HG02571 (cell line): ENCODE data around the gene SORCS3.
"Not testable (repeated sequence)": the region's sequence is repeated elsewhere in the genome, so short reads cannot be mapped to it uniquely, and the experiment has no call there.

ENCODE experiments used
- ATAC-seq: cut with Tn5 transposase; IDR thresholded peaks from one replicate; pipeline ENCODE4 v1.9.1; 2021; ENCODE audit warnings: mild to moderate bottlenecking, moderate library complexity; ENCODE audit not compliant: unreplicated experiment

The SORCS3 gene

GRCh38 chr10:104689547-104689946, 48.5 kb downstream of the SORCS3 start:
- no peak for ATAC-seq

GRCh38 chr10:104690101-104690500, 49.0 kb downstream of the SORCS3 start:
- ATAC-seq: no peak

- no peak for ATAC-seq
Measured at GRCh38 chr10:104690959-104691358, 49.9 kb downstream of the SORCS3 start.

GRCh38 chr10:104694074-104694473, 53.0 kb downstream of the SORCS3 start:
- ATAC-seq: no peak

GRCh38 chr10:104703262-104703661, 62.2 kb downstream of the SORCS3 start:
- ATAC-seq: not testable (repeated sequence)

GRCh38 chr10:104706886-104707285, 65.8 kb downstream of the SORCS3 start:
- no peak for ATAC-seq

GRCh38 chr10:104707602-104708459, 66.7 kb downstream of the SORCS3 start:
- no peak for ATAC-seq

GRCh38 chr10:104711302-104711721, 70.2 kb downstream of the SORCS3 start:
- ATAC-seq: no peak

- ATAC-seq: not testable (repeated sequence)
Measured at GRCh38 chr10:104730593-104730992, 89.5 kb downstream of the SORCS3 start.

GRCh38 chr10:104731192-104731591, 90.1 kb downstream of the SORCS3 start:
- no peak for ATAC-seq

GRCh38 chr10:104732222-104732621, 91.1 kb downstream of the SORCS3 start:
- ATAC-seq: no peak

GRCh38 chr10:104734433-104734832, 93.3 kb downstream of the SORCS3 start:
- ATAC-seq: no peak

- ATAC-seq: no peak
Measured at GRCh38 chr10:104735036-104735756, 94.1 kb downstream of the SORCS3 start.

- no peak for ATAC-seq
Measured at GRCh38 chr10:104735757-104736391, 94.8 kb downstream of the SORCS3 start.

GRCh38 chr10:104741127-104741526, 100.0 kb downstream of the SORCS3 start:
- ATAC-seq: no peak

- no peak for ATAC-seq
Measured at GRCh38 chr10:104744052-104744451, 103.0 kb downstream of the SORCS3 start.

- ATAC-seq: no peak
Measured at GRCh38 chr10:104750291-104750690, 109.2 kb downstream of the SORCS3 start.

- ATAC-seq: no peak
Measured at GRCh38 chr10:104762793-104763192, 121.7 kb downstream of the SORCS3 start.

- no peak for ATAC-seq
Measured at GRCh38 chr10:104766341-104766740, 125.3 kb downstream of the SORCS3 start.

GRCh38 chr10:104767282-104767681, 126.2 kb downstream of the SORCS3 start:
- no peak for ATAC-seq

- ATAC-seq: no peak
Measured at GRCh38 chr10:104767745-104768144, 126.7 kb downstream of the SORCS3 start.

- no peak for ATAC-seq
Measured at GRCh38 chr10:104773105-104773504, 132.0 kb downstream of the SORCS3 start.
